K562 (cell line): ENCODE measurements around the gene LAG3. TPM values are rescaled to one million over a fixed set of nuclear protein-coding genes. Genes with fewer than 3 reads are reported as not detected.
A peak's percentile ranks its signal among the peaks of the same experiment; 100 is the strongest.

Source experiments
- BRD9 ChIP-seq: fragments of 450-650 bp; IDR thresholded peaks from 2 replicates; pipeline ENCODE4 v1.6.1; 2018; ENCODE audit warnings: low read depth; ENCODE audit not compliant: partially characterized antibody
- CEBPB ChIP-seq: fragments of 450-650 bp; IDR thresholded peaks from 2 replicates; pipeline ENCODE4 v1.6.1; 2016; ENCODE audit warnings: missing genetic modification characterization, missing compliant biosample characterization
- CHD2 ChIP-seq: IDR thresholded peaks from 2 replicates; pipeline ENCODE4 v1.6.1; 2011; ENCODE audit warnings: low read depth, low read length
- FOXK1 ChIP-seq: sonication (generic); formaldehyde crosslinking; IDR thresholded peaks from 2 replicates; pipeline ENCODE4 v1.8.0; 2022; ENCODE audit warnings: missing genetic modification reagents, mild to moderate bottlenecking, borderline replicate concordance
- HDAC8 ChIP-seq: fragments of 450-650 bp; IDR thresholded peaks from 2 replicates; pipeline ENCODE4 v1.6.1; 2016; ENCODE audit warnings: mild to moderate bottlenecking, missing genetic modification characterization, moderate library complexity, missing compliant biosample characterization
- JUND ChIP-seq, 2 experiments: IDR thresholded peaks; 2 replicates in 1 of 2; 3 replicates in 1 of 2; pipeline ENCODE4 v1.6.1; 2011; ENCODE audit warnings: borderline replicate concordance in 2 of 2, low read depth in 2 of 2, low read length in 2 of 2, improper control_type of control experiment in 1 of 2, missing biosample characterization in 1 of 2, missing genetic modification characterization in 1 of 2, missing genetic modification reagents in 1 of 2
- MCM2 ChIP-seq: fragments of 450-650 bp; IDR thresholded peaks from 2 replicates; pipeline ENCODE4 v1.6.1; 2017; ENCODE audit warnings: low read depth, mild to moderate bottlenecking
- POLR3G ChIP-seq: IDR thresholded peaks from 2 replicates; pipeline ENCODE4 v1.6.1; 2011; ENCODE audit not compliant: insufficient read length, insufficient replicate concordance; ENCODE audit errors: extremely low read depth
- RBM34 ChIP-seq: fragments of 200-400 bp; formaldehyde crosslinking; IDR thresholded peaks from 2 replicates; pipeline ENCODE4 v1.6.1; 2018; ENCODE audit warnings: low read length, borderline replicate concordance; ENCODE audit not compliant: insufficient read depth
- RUNX1 ChIP-seq: sonication (generic); IDR thresholded peaks from 2 replicates; pipeline ENCODE4 v1.6.1; 2016; ENCODE audit warnings: antibody characterized with exemption, low read depth
- SAFB2 ChIP-seq: fragments of 200-400 bp; formaldehyde crosslinking; IDR thresholded peaks from 2 replicates; pipeline ENCODE4 v1.6.1; 2018; ENCODE audit warnings: borderline replicate concordance, low read length, low read depth, moderate library complexity; ENCODE audit not compliant: severe bottlenecking
- TARDBP ChIP-seq: fragments of 450-650 bp; IDR thresholded peaks from 2 replicates; pipeline ENCODE4 v1.6.1; 2016
- ZNF239 ChIP-seq: fragments of 250-450 bp; sonication (Bioruptor Pico); IDR thresholded peaks from 2 replicates; pipeline ENCODE4 v1.4.0; 2020; ENCODE audit warnings: mild to moderate bottlenecking
- ZNF24 ChIP-seq: fragments of 450-650 bp; IDR thresholded peaks from 2 replicates; pipeline ENCODE4 v1.6.1; 2016
- ZNF699 ChIP-seq: fragments of 250-450 bp; sonication (Bioruptor Pico); IDR thresholded peaks from 2 replicates; pipeline ENCODE4 v1.8.0; 2021; ENCODE audit warnings: mild to moderate bottlenecking, moderate library complexity; ENCODE audit not compliant: insufficient replicate concordance
- polyA plus RNA-seq, 8 experiments: library from polyadenylated mRNA; depleted of rRNA in 4 of 8; stranded (reverse) in 5 of 8; unstranded in 3 of 8; fragments of >200 nt; fragmentation: Nextera tagmentation in 2 of 8; fragmentation: Illumina TruSeq in 1 of 8; extraction: Ambion mirVana in 2 of 8; extraction: Trizol in 1 of 8; gene quantifications; 2 replicates each; pipeline versions ENCODE4 v1.2.1 to v1.2.3, GENCODE V29; 2011 to 2014; ENCODE audit warnings: inconsistent platforms in 1 of 8, missing spikeins in 1 of 8
- total RNA-seq, 7 experiments: library from RNA; depleted of rRNA in 6 of 7; stranded (reverse); fragments of >200 nt in 6 of 7; fragmentation: Illumina TruSeq in 2 of 7; extraction: Trizol in 2 of 7; gene quantifications; 2 replicates each; pipeline versions ENCODE4 v1.2.1 to v1.2.3, GENCODE V29; 2011 to 2021; ENCODE audit warnings: low replicate concordance in 1 of 7
- TF ChIP-seq, protein P1 (sequence below): sonication (generic); formaldehyde crosslinking; IDR thresholded peaks from 2 replicates; pipeline ENCODE4 v1.8.1; 2023; ENCODE audit warnings: missing genetic modification reagents, mild to moderate bottlenecking, borderline replicate concordance

Gene LAG3
- total and polyA plus RNA-seq, 9 of the 15 experiments (the other 6 are each of a cell fraction or from before 2014, with no cell fraction given) = 0.07 to 0.66 (median 0.09) TPM; not detected in 1

DNA sequence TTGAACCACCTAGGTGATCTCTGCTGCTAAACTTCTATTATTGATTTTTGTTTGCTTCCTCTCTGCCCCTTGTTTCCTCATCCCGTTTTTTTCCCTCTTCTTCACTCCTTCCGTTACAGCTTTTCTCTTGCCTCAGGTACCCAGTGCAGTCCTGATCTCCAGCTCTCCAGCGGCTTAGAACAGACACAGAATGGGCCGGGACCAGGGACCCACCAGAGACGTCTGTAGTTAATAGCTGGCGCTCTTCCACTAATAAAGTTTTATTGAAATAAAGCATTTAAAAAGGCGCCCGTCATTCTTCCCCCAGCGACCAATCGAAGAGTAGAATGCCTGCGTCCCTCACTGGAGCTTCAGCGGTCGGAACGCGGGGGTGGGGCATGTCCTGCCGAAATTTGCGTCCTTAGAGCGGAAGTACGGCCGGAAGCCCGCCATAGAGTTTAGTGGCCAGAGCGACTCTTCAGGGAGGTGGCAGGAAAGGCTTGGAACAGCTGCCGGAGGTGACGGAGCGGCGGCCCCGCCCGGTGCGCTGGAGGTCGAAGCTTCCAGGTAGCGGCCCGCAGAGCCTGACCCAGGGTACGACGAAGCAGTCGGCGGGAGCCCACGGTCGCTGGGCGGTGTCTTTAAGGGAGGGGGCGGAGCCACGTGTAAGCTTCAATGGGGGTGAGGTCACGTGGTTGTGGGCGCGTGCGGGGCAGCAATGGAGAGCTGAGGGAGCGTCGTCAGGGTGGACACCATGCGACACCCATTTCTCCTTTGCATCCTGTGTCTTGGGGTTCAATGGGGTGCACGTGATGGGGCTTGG is 48.5 kb upstream of the LAG3 start, which contains the start of gene COPS7A (continued):
- no peak for TF ChIP-seq HDAC8 (tag)
- no peak for TF ChIP-seq CEBPB (tag)
- TF ChIP-seq BRD9 = peak; percentile 83
- TF ChIP-seq TARDBP = 0 out of 2 replicates have a peak, but pooled peaks have one; percentile 40
- TF ChIP-seq ZNF699 (CRISPR knock-in tag) = no peak
- TF ChIP-seq JUND (IDR thresholded peaks at IDR 0.05; ENCODE audit: borderline replicate concordance, low read depth, low read length) = peak; percentile 55; the same call in 1 of the 2 replicates
- TF ChIP-seq JUND (tag; IDR thresholded peaks at IDR 0.05; ENCODE audit: borderline replicate concordance, low read depth, low read length) = no peak
- TF ChIP-seq ZNF24 = no peak
- no peak for TF ChIP-seq MCM2
- TF ChIP-seq RUNX1 = no peak
- TF ChIP-seq, protein P1, sequence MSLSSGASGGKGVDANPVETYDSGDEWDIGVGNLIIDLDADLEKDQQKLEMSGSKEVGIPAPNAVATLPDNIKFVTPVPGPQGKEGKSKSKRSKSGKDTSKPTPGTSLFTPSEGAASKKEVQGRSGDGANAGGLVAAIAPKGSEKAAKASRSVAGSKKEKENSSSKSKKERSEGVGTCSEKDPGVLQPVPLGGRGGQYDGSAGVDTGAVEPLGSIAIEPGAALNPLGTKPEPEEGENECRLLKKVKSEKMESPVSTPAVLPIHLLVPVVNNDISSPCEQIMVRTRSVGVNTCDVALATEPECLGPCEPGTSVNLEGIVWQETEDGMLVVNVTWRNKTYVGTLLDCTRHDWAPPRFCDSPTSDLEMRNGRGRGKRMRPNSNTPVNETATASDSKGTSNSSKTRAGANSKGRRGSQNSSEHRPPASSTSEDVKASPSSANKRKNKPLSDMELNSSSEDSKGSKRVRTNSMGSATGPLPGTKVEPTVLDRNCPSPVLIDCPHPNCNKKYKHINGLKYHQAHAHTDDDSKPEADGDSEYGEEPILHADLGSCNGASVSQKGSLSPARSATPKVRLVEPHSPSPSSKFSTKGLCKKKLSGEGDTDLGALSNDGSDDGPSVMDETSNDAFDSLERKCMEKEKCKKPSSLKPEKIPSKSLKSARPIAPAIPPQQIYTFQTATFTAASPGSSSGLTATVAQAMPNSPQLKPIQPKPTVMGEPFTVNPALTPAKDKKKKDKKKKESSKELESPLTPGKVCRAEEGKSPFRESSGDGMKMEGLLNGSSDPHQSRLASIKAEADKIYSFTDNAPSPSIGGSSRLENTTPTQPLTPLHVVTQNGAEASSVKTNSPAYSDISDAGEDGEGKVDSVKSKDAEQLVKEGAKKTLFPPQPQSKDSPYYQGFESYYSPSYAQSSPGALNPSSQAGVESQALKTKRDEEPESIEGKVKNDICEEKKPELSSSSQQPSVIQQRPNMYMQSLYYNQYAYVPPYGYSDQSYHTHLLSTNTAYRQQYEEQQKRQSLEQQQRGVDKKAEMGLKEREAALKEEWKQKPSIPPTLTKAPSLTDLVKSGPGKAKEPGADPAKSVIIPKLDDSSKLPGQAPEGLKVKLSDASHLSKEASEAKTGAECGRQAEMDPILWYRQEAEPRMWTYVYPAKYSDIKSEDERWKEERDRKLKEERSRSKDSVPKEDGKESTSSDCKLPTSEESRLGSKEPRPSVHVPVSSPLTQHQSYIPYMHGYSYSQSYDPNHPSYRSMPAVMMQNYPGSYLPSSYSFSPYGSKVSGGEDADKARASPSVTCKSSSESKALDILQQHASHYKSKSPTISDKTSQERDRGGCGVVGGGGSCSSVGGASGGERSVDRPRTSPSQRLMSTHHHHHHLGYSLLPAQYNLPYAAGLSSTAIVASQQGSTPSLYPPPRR (CRISPR knock-in tag) = no peak
- TF ChIP-seq POLR3G = no peak
- TF ChIP-seq RBM34 = no peak
- no peak for TF ChIP-seq SAFB2
- TF ChIP-seq ZNF239 (CRISPR knock-in tag) = no peak
- no peak for TF ChIP-seq FOXK1 (CRISPR knock-in tag)
- TF ChIP-seq CHD2 = peak; percentile 13; the same call in 1 of the 2 replicates
